AG10803 (cell line): ENCODE data around the gene HAVCR2.
A peak's percentile ranks its signal among the peaks of the same experiment; 100 is the strongest.

Source experiments
- DNase-seq: peaks from one replicate; pipeline ENCODE4 v3.0.0; 2010; ENCODE audit warnings: low read depth
- H3K4me3 ChIP-seq: 2 replicates; pipeline ENCODE4 v1.5.1; 2011; ENCODE audit warnings: mild to moderate bottlenecking, low read length, control low read depth
- CTCF ChIP-seq: conservative IDR thresholded peaks from 2 replicates; pipeline ENCODE4 v1.5.1; 2011; ENCODE audit warnings: mild to moderate bottlenecking, low read length, control low read depth, inconsistent platforms

Gene HAVCR2

GRCh38 chr5:157115502-157115901 lies 6.7 kb upstream of the HAVCR2 start:
- H3K4me3 ChIP-seq = no peak overlapping the region
- no peak for DNase-seq
- no peak for TF ChIP-seq CTCF

- no peak for DNase-seq
- H3K4me3 ChIP-seq = no peak overlapping the region
- no peak for TF ChIP-seq CTCF
Measured at GRCh38 chr5:157115012-157115411, 6.2 kb upstream of the HAVCR2 start.

- H3K4me3 ChIP-seq = no peak overlapping the region
- no peak for TF ChIP-seq CTCF
- peak; percentile 21 for DNase-seq
Measured at GRCh38 chr5:157113002-157113401, 4.2 kb upstream of the HAVCR2 start.

GRCh38 chr5:157109744-157110143 lies 900 bp upstream of the HAVCR2 start:
- DNase-seq = no peak
- H3K4me3 ChIP-seq = no peak overlapping the region
- TF ChIP-seq CTCF = no peak

GRCh38 chr5:157107508-157107907 lies 1.3 kb downstream of the HAVCR2 start:
- DNase-seq = no peak
- no peak overlapping the region for H3K4me3 ChIP-seq
- TF ChIP-seq CTCF = no peak

GRCh38 chr5:157106630-157107461 lies 2.0 kb downstream of the HAVCR2 start:
- no peak for TF ChIP-seq CTCF
- DNase-seq = no peak
- no peak overlapping the region for H3K4me3 ChIP-seq

- DNase-seq = peak; percentile 61
- no peak for TF ChIP-seq CTCF
- no peak overlapping the region for H3K4me3 ChIP-seq
Measured at GRCh38 chr5:157100140-157100679, 8.6 kb downstream of the HAVCR2 start.
